Mesendoderm (in vitro differentiated cells): Measurements from ENCODE around the gene PARVG.

Experiments
- DNase-seq: peaks from one replicate; pipeline ENCODE4 v3.0.0; 2013
- H2AK5ac ChIP-seq: 2 replicates; pipeline ENCODE4 v1.6.1; 2013; ENCODE audit warnings: low read length, inconsistent platforms
- H2BK120ac ChIP-seq: 2 replicates; pipeline ENCODE4 v1.6.1; 2013; ENCODE audit warnings: low read depth, mild to moderate bottlenecking, low read length, moderate library complexity, mixed read lengths
- H2BK15ac ChIP-seq: replicated peaks from 2 replicates; pipeline ENCODE4 v1.6.1; 2013; ENCODE audit warnings: low read depth, mild to moderate bottlenecking, moderate library complexity
- H2BK5ac ChIP-seq: 2 replicates; pipeline ENCODE4 v1.6.1; 2013; ENCODE audit warnings: low read length, inconsistent platforms
- H3K18ac ChIP-seq: 2 replicates; pipeline ENCODE4 v1.6.1; 2013; ENCODE audit warnings: mild to moderate bottlenecking, low read length, mixed read lengths
- H3K23ac ChIP-seq: one replicate; pipeline ENCODE4 v1.6.1; 2013; ENCODE audit warnings: low read length
- H3K27ac ChIP-seq: 2 replicates; pipeline ENCODE4 v1.5.1; 2013; ENCODE audit warnings: low read depth, mild to moderate bottlenecking, inconsistent platforms, low read length, moderate library complexity
- H3K27me3 ChIP-seq: 2 replicates; pipeline ENCODE4 v1.6.1; 2013; ENCODE audit warnings: low read length, control low read depth, mild to moderate bottlenecking, inconsistent platforms; ENCODE audit not compliant: insufficient read depth, poor library complexity
- H3K36me3 ChIP-seq: 2 replicates; pipeline ENCODE4 v1.6.1; 2013; ENCODE audit warnings: low read length, inconsistent platforms; ENCODE audit not compliant: control insufficient read depth, insufficient read depth
- H3K4ac ChIP-seq: one replicate; pipeline ENCODE4 v1.6.1; 2013; ENCODE audit warnings: low read depth, mild to moderate bottlenecking, low read length, moderate library complexity
- H3K4me1 ChIP-seq: 2 replicates; pipeline ENCODE4 v1.6.1; 2013; ENCODE audit warnings: low read depth, low read length, inconsistent platforms; ENCODE audit not compliant: control insufficient read depth
- H3K4me2 ChIP-seq: 2 replicates; pipeline ENCODE4 v1.6.1; 2013; ENCODE audit warnings: low read length
- H3K4me3 ChIP-seq: 2 replicates; pipeline ENCODE4 v1.5.1; 2013; ENCODE audit warnings: mild to moderate bottlenecking, low read length
- H3K56ac ChIP-seq: one replicate; pipeline ENCODE4 v1.6.1; 2013; ENCODE audit warnings: low read length
- H3K79me1 ChIP-seq: 2 replicates; pipeline ENCODE4 v1.6.1; 2013; ENCODE audit warnings: low read length, inconsistent platforms
- H3K79me2 ChIP-seq: 2 replicates; pipeline ENCODE4 v1.6.1; 2013; ENCODE audit warnings: mild to moderate bottlenecking, low read length; ENCODE audit not compliant: control insufficient read depth, insufficient read depth
- H3K9ac ChIP-seq: 2 replicates; pipeline ENCODE4 v1.6.1; 2013; ENCODE audit warnings: low read length, inconsistent platforms
- H4K5ac ChIP-seq: one replicate; pipeline ENCODE4 v1.6.1; 2013; ENCODE audit warnings: low read length
- H4K8ac ChIP-seq: one replicate; pipeline ENCODE4 v1.6.1; 2013; ENCODE audit warnings: low read depth, mild to moderate bottlenecking, control low read depth, low read length, moderate library complexity
- WGBS: extraction: QIAGEN DNeasy Blood & Tissue Kit; methylation state at CpG from one replicate; pipeline ENCODE4 v1.1.7; 2013; ENCODE audit warnings: low lambda C conversion rate, missing lambda C conversion rate; ENCODE audit not compliant: insufficient coverage; ENCODE audit errors: extremely low coverage; 5-methylcytosine and 5-hydroxymethylcytosine counted together

Gene PARVG

DNA sequence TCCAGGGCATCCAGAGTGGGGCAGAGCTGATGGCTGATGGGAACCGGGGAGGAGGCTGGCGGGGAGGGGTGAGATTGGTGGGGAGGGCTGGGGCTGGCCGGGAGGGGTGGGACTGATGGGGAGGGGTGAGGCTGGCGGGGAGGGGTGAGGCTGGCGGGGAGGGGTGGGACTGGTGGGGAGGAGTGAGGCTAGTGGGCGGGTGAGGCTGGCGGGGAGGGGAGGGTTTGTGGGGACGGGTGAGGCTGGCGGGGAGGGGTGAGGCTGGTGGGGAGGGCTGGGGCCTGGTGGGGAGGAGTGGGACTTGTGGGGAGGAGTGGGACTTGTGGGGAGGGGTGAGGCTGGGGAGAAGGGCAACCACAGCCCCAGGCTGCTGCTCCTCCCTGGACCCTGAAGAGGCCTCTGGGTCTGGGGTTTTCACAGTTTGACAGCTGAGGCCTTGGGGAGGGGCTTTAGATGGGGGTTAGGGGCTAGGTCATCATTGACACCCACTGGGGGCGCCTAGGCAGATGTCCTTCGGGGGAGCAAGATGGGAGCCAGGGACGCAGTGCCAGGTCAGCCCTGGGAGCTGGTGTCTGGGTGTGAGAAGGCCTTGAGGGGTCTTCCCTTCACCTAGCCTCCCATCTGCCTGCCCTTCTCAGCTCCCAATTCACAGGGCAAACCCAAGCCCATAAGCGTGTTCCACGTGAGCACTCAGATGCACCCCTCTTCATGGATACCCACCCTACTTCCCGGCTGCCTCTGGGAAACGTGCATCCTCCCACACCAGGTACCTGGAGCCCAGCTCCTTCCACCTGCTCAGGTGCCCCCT is 26.7 kb downstream of the PARVG start:
- H3K4me3 ChIP-seq: no peak overlapping the region
- no peak overlapping the region for H4K5ac ChIP-seq
- no peak overlapping the region for H3K56ac ChIP-seq
- no peak overlapping the region for H3K9ac ChIP-seq
- no peak overlapping the region for H3K4ac ChIP-seq
- no peak for DNase-seq
- H3K27me3 ChIP-seq: no peaks in the 10 kb centered on the region
- H2BK5ac ChIP-seq: no peak overlapping the region
- no CpG with 5 or more reads among the region's 16 CpGs for WGBS
- no peak overlapping the region for H3K23ac ChIP-seq
- no peak overlapping the region for H2AK5ac ChIP-seq
- no peaks in the 10 kb centered on the region for H3K4me1 ChIP-seq
- H3K79me1 ChIP-seq: no peaks in the 10 kb centered on the region
- H3K36me3 ChIP-seq: no peaks in the 10 kb centered on the region
- H4K8ac ChIP-seq: no peak overlapping the region
- no peak overlapping the region for H3K18ac ChIP-seq
- no peaks in the 10 kb centered on the region for H3K79me2 ChIP-seq
- no peak overlapping the region for H3K27ac ChIP-seq
- H3K4me2 ChIP-seq: no peak overlapping the region
- H2BK15ac ChIP-seq: no peak overlapping the region
- no peak overlapping the region for H2BK120ac ChIP-seq

DNA sequence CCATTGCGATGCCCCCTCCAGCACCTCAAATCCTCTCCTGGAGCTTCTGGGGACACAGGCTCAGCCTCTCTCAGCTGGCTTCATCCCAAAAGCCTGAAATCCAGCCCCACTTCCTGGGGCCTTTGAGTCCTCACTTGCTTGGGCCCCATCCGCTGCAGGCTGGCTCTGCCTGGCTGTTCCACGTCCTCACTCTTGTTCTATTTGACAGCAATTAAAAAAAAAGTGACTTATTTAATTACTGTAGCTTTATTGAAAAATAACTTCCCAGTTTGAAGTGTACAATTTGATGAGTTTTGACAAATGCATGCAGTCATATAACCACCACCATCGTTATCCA is 27.2 kb downstream of the PARVG start:
- no peaks in the 10 kb centered on the region for H3K79me2 ChIP-seq

DNA sequence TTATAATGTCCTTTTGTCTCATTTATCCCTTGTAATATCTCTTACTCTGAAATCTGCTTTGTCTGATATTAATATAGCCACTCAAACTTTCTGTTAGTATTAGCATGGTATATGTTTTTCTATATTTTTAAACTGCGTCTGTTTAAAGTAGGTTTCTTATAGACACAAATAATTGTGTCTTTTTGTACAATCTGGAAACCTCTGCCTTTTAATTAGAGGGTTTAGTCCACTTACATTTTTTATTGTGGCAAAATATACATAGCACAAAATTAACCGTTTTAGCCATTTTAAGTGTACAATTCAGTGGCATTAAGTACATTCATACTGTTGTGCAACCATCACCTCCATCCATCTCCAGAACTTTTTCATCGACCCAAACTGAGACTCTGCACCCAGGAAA is 28.6 kb downstream of the PARVG start:
- Histone ChIP-seq H2BK120ac (no peak overlapping the region), H3K4me1 (no peaks in the 10 kb centered on the region), H3K4me3 (no peak overlapping the region), H3K36me3 (no peaks in the 10 kb centered on the region), H3K23ac (no peak overlapping the region), H2AK5ac (no peak overlapping the region), H3K9ac (no peak overlapping the region), H3K18ac (no peak overlapping the region), H3K4ac (no peak overlapping the region), H2BK15ac (no peak overlapping the region), H3K79me2 (no peaks in the 10 kb centered on the region), H3K27me3 (no peaks in the 10 kb centered on the region), H3K27ac (no peak overlapping the region), H3K79me1 (no peaks in the 10 kb centered on the region), H4K8ac (no peak overlapping the region), H2BK5ac (no peak overlapping the region), H3K4me2 (no peak overlapping the region), H4K5ac (no peak overlapping the region), H3K56ac (no peak overlapping the region)
- DNase-seq: no peak
- WGBS: no CpG with 5 or more reads among the region's 3 CpGs

More for the DNA sequence above, 27.2 kb downstream of the PARVG start:
- Histone ChIP-seq H3K4me1 (no peaks in the 10 kb centered on the region), H3K27me3 (no peaks in the 10 kb centered on the region), H3K4me2 (no peak overlapping the region), H2AK5ac (no peak overlapping the region), H3K4ac (no peak overlapping the region), H3K9ac (no peak overlapping the region), H2BK5ac (no peak overlapping the region), H4K8ac (no peak overlapping the region), H3K27ac (no peak overlapping the region), H3K23ac (no peak overlapping the region), H4K5ac (no peak overlapping the region), H2BK120ac (no peak overlapping the region), H3K79me1 (no peaks in the 10 kb centered on the region), H3K36me3 (no peaks in the 10 kb centered on the region), H3K18ac (no peak overlapping the region), H3K56ac (no peak overlapping the region), H3K4me3 (no peak overlapping the region), H2BK15ac (no peak overlapping the region)
- DNase-seq: no peak
- WGBS: no CpG with 5 or more reads among the region's 4 CpGs

DNA sequence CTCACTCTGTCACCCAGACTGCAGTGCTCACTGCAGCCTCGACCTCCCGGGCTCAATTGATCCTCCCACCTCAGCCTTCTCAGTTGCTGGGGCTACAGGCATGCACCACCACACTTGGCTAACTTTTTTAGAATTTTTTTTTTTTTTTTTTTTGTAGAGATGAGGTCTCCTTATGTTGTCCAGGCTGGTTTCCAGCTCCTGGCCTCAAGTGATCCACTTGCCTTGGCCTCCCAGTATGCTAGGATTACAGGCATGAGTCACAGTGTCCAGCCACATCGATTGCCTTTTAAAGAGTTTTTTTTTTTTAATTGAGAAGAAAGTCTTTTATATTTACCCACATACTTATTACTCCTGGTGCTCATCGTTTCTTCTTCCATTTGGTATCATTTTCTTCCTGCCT is 30.0 kb downstream of the PARVG start:
- Histone ChIP-seq H3K4me2 (no peak overlapping the region), H3K27ac (no peak overlapping the region), H3K27me3 (no peaks in the 10 kb centered on the region), H3K18ac (no peak overlapping the region), H2BK5ac (no peak overlapping the region), H3K23ac (no peak overlapping the region), H4K8ac (no peak overlapping the region), H3K4me1 (no peaks in the 10 kb centered on the region), H2BK15ac (no peak overlapping the region), H3K4me3 (no peak overlapping the region), H3K56ac (no peak overlapping the region), H3K36me3 (no peaks in the 10 kb centered on the region), H3K9ac (no peak overlapping the region), H3K79me2 (no peaks in the 10 kb centered on the region), H3K4ac (no peak overlapping the region), H2AK5ac (no peak overlapping the region), H2BK120ac (no peak overlapping the region), H3K79me1 (no peaks in the 10 kb centered on the region), H4K5ac (no peak overlapping the region)
- no CpG with 5 or more reads among the region's 4 CpGs for WGBS
- DNase-seq: no peak

DNA sequence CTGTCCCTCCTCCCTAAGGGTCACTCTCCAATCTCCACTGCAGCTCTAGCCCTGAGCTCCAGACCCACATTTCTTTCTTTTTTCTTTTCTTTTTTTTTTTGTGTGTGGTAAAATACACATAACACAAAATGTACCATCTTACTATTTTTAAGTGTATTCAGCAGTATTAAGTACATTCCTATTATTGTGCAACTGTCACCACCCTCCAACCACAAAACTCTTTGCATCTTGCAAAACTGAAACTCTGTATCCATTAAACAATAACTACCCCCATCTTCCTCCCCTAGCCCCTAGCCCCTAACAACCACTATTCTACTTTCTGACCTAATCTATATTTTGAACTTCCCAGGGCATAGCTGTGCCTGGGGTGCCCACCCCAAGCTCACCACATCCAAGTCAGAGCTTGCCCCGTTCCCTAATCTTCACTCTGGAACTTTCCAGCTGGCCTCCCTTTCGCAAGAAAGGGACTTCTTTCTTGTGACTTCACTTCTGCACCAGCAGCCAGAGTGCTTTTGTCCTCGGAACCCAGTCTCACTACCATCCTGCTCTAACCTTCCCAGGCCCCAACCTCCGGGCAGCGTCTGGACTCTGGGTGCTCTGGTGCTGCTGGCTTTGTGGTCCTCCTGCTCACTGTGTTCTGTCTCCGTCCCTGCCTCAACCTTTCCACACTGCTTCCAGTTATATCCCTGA is 30.7 kb downstream of the PARVG start:
- Histone ChIP-seq H3K27me3 (no peaks in the 10 kb centered on the region), H3K18ac (no peak overlapping the region), H3K79me2 (no peaks in the 10 kb centered on the region), H3K79me1 (no peaks in the 10 kb centered on the region), H4K8ac (no peak overlapping the region), H3K4me3 (no peak overlapping the region), H3K9ac (no peak overlapping the region), H3K4ac (no peak overlapping the region), H2BK120ac (no peak overlapping the region), H4K5ac (no peak overlapping the region), H3K36me3 (no peaks in the 10 kb centered on the region), H2AK5ac (no peak overlapping the region), H2BK5ac (no peak overlapping the region), H3K4me2 (no peak overlapping the region), H3K23ac (no peak overlapping the region), H3K56ac (no peak overlapping the region), H3K27ac (no peak overlapping the region), H3K4me1 (no peaks in the 10 kb centered on the region), H2BK15ac (no peak overlapping the region)
- DNase-seq: no peak
- no CpG with 5 or more reads among the region's 6 CpGs for WGBS
